ENCODE data around the gene CHPT1. TPM values are rescaled to one million over a fixed set of nuclear protein-coding genes. Genes with fewer than 3 reads are reported as not detected.

Gene CHPT1
- total RNA-seq, 4 donors from 2014 or later, result 94.5 to 177 (median 150) TPM

Small RNAs within 50 kb of the gene (small RNA-seq; reads per million reads assigned to genes)
- not detected for gene RNU6-101P
- not detected for gene RNY1P16

Other genes starting within 250 kb of the CHPT1 start
- gene SPIC, start 222.3 kb upstream of the CHPT1 start, total RNA-seq, result not detected
- 1 to 10 TPM in 1 of 4 donors, under 1 TPM in 1, not detected in 2; 0.13 to 1.6 TPM for gene MYBPC1, start 102.7 kb upstream of the CHPT1 start, total RNA-seq
- gene SYCP3, start 41.8 kb downstream of the CHPT1 start, total RNA-seq, result under 1 TPM in 1 of 4 donors, not detected in 3; 0.67 TPM
- gene GNPTAB, start 133.3 kb downstream of the CHPT1 start, total RNA-seq, result 10 to 100 TPM; 26.5 to 40.8 (median 36.6) TPM
- 10 to 100 TPM in 3 of 4 donors, 1 to 10 TPM in 1; 7.8 to 31.0 (median 14.1) TPM for gene DRAM1, start 179.9 kb downstream of the CHPT1 start, total RNA-seq